HCT116 (cell line): Measurements from ENCODE around the gene KIF1A. TPM values are rescaled to one million over a fixed set of nuclear protein-coding genes. Genes with fewer than 3 reads are reported as not detected.

Experiments used
- ATAC-seq: fragments of 200-7000 bp; cut with Tn5 transposase; 2 replicates; pipeline ENCODE4 v1.9.1; 2020; ENCODE audit warnings: mild to moderate bottlenecking, moderate library complexity
- BruUV-seq: library from RNA; stranded (reverse); fragments of 400-500 nt; replicated peaks from 2 replicates; lab custom pipeline; 2021; lab: Mats Ljungman, UMichigan
- CTCF ChIA-PET: fragments of 300-600 bp; sonication (Branson Sonifier 250); formaldehyde crosslinking; loops from one replicate; lab custom pipeline; 2021; ENCODE audit warnings: antibody characterized with exemption; lab: Charles Lee
- POLR2A ChIA-PET: fragments of 300-600, 350-600 bp; sonication (Branson Sonifier 250); formaldehyde crosslinking; loops from one replicate; lab custom pipeline; 2021; ENCODE audit warnings: antibody characterized with exemption; lab: Charles Lee
- RAD21 ChIA-PET, 2 experiments: fragments of 300-600 bp; sonication (Branson Sonifier 250); formaldehyde crosslinking; loops; one replicate each; lab custom pipeline; 2023; ENCODE audit warnings: low total read pairs in 2 of 2; ENCODE audit not compliant: uncharacterized antibody in 2 of 2, unreplicated experiment in 2 of 2, low non-redundant PET in 1 of 2; lab: Charles Lee
- DNase-seq: peaks from one replicate; pipeline ENCODE4 v3.0.0-alpha.2; 2010; ENCODE audit warnings: low read depth, low spot score
- H2AFZ ChIP-seq: fragments of 200-600 bp; shearing (Covaris generic), sonication (generic); 2 replicates; pipeline ENCODE4 v1.6.1; 2017; ENCODE audit warnings: low read depth, mixed run types, mixed read lengths, antibody characterized with exemption, low read length; ENCODE audit not compliant: poor library complexity, severe bottlenecking
- H3K27ac ChIP-seq: 2 replicates; pipeline ENCODE4 v1.5.1; 2012; ENCODE audit warnings: low read depth, low read length
- H3K27me3 ChIP-seq: fragments of 200-600 bp; sonication (generic); 2 replicates; pipeline ENCODE4 v1.6.1; 2016; ENCODE audit warnings: mixed run types, low read length, mixed read lengths; ENCODE audit not compliant: insufficient read depth
- H3K36me3 ChIP-seq, 2 experiments: fragments of 200-500 bp in 1 of 2; fragments of 200-600 bp in 1 of 2; sonication (Bioruptor generic) in 1 of 2; sonication (generic) in 1 of 2; 2 replicates each; pipeline versions ENCODE4 v1.5.1 to v1.6.1; 2014 to 2016; ENCODE audit warnings: low read length in 2 of 2, inconsistent platforms in 1 of 2, mixed read lengths in 1 of 2, mixed run types in 1 of 2; ENCODE audit not compliant: insufficient read depth in 2 of 2, control insufficient read depth in 1 of 2
- H3K4me1 ChIP-seq, 2 experiments: fragments of 200-600 bp in 1 of 2; sonication (generic) in 1 of 2; 2 replicates each; pipeline versions ENCODE4 v1.5.1 to v1.6.1; 2012 to 2017; ENCODE audit warnings: low read length in 2 of 2, inconsistent platforms in 1 of 2, mild to moderate bottlenecking in 1 of 2, mixed read lengths in 1 of 2, mixed run types in 1 of 2, moderate library complexity in 1 of 2; ENCODE audit not compliant: insufficient read depth in 2 of 2, control insufficient read depth in 1 of 2
- H3K4me2 ChIP-seq: fragments of 200-600 bp; sonication (generic); 2 replicates; pipeline ENCODE4 v1.6.1; 2017; ENCODE audit warnings: mixed run types, low read length, mixed read lengths
- H3K4me3 ChIP-seq, 2 experiments: fragments of 200-600 bp in 1 of 2; sonication (generic) in 1 of 2; replicated peaks in 1 of 2; 2 replicates each; pipeline ENCODE4 v1.5.1; 2011 to 2016; ENCODE audit warnings: low read length in 2 of 2, control low read depth in 1 of 2, low read depth in 1 of 2, mild to moderate bottlenecking in 1 of 2, mixed read lengths in 1 of 2, mixed run types in 1 of 2
- H3K79me2 ChIP-seq: fragments of 200-600 bp; sonication (generic); 2 replicates; pipeline ENCODE4 v1.6.1; 2017; ENCODE audit warnings: mild to moderate bottlenecking, mixed run types, low read length, moderate library complexity, mixed read lengths; ENCODE audit not compliant: insufficient read depth
- H3K9ac ChIP-seq: fragments of 200-600 bp; sonication (generic); 2 replicates; pipeline ENCODE4 v1.6.1; 2016; ENCODE audit warnings: low read length, mixed read lengths
- H3K9me2 ChIP-seq: fragments of 200-600 bp; sonication (generic), shearing (Covaris generic); 2 replicates; pipeline ENCODE4 v1.6.1; 2017; ENCODE audit warnings: mixed run types, mild to moderate bottlenecking, moderate library complexity; ENCODE audit not compliant: insufficient read depth
- H3K9me3 ChIP-seq, 2 experiments: fragments of 200-500 bp in 1 of 2; fragments of 200-600 bp in 1 of 2; sonication (Bioruptor generic) in 1 of 2; sonication (generic) in 1 of 2; 2 replicates each; pipeline ENCODE4 v1.6.1; 2014 to 2017; ENCODE audit warnings: low read length in 2 of 2, mixed read lengths in 2 of 2, inconsistent platforms in 1 of 2, low read depth in 1 of 2, mild to moderate bottlenecking in 1 of 2, mixed run types in 1 of 2, moderate library complexity in 1 of 2; ENCODE audit not compliant: control insufficient read depth in 1 of 2, insufficient read depth in 1 of 2
- H4K20me1 ChIP-seq: fragments of 200-600 bp; sonication (generic), shearing (Covaris generic); 2 replicates; pipeline ENCODE4 v1.6.1; 2017; ENCODE audit warnings: mixed run types, mild to moderate bottlenecking, moderate library complexity; ENCODE audit not compliant: insufficient read depth
- CTCF ChIP-seq, 3 experiments: fragments of 200-600 bp in 1 of 3; sonication (generic) in 1 of 3; IDR thresholded peaks in 2 of 3; conservative IDR thresholded peaks in 1 of 3; 2 replicates each; pipeline ENCODE4 v1.5.1; 2012 to 2017; ENCODE audit warnings: low read depth in 2 of 3, low read length in 2 of 3, antibody characterized with exemption in 1 of 3, borderline replicate concordance in 1 of 3, control low read depth in 1 of 3, mild to moderate bottlenecking in 1 of 3, mixed read lengths in 1 of 3, mixed run types in 1 of 3, moderate library complexity in 1 of 3; ENCODE audit not compliant: insufficient read depth in 1 of 3
- EZH2 ChIP-seq: fragments of 200-600 bp; sonication (generic); IDR thresholded peaks from 2 replicates; pipeline ENCODE4 v1.6.1; 2017; ENCODE audit warnings: antibody characterized with exemption, mixed run types
- EZH2phosphoT487 ChIP-seq: fragments of 200-600 bp; IDR thresholded peaks from 2 replicates; pipeline ENCODE4 v1.6.1; 2018; ENCODE audit warnings: antibody characterized with exemption, borderline replicate concordance
- POLR2AphosphoS5 ChIP-seq: IDR thresholded peaks from 2 replicates; pipeline ENCODE4 v1.6.1; 2011; ENCODE audit warnings: mild to moderate bottlenecking, low read depth, low read length, moderate library complexity
- RAD21 ChIP-seq: IDR thresholded peaks from 2 replicates; pipeline ENCODE4 v1.6.1; 2012; ENCODE audit warnings: low read depth, mild to moderate bottlenecking
- REST ChIP-seq: IDR thresholded peaks from 2 replicates; pipeline ENCODE4 v1.6.1; 2012; ENCODE audit warnings: low read depth
- SRF ChIP-seq: IDR thresholded peaks from 2 replicates; pipeline ENCODE4 v1.6.1; 2012; ENCODE audit warnings: low read depth
- ZFX ChIP-seq: fragments of 450-650 bp; IDR thresholded peaks from 2 replicates; pipeline ENCODE4 v1.6.1; 2017
- intact Hi-C: fragments of 100-400 bp; cut with micrococcal nuclease; formaldehyde crosslinking; loops from 2 replicates; pipeline ENCODE4 v1.10.0; 2022
- total RNA-seq: library from RNA; stranded (reverse); gene quantifications from one replicate; pipeline ENCODE4 v1.2.1, GENCODE V29; 2021; ENCODE audit not compliant: unreplicated experiment
- TF ChIP-seq, protein P1 (sequence below): IDR thresholded peaks from 2 replicates; pipeline ENCODE4 v1.6.1; 2012
- TF ChIP-seq, protein P2 (sequence below): IDR thresholded peaks from 2 replicates; pipeline ENCODE4 v1.6.1; 2012

Gene KIF1A
- total RNA-seq, 1 experiment from 2014 or later = 0.27 TPM

DNA sequence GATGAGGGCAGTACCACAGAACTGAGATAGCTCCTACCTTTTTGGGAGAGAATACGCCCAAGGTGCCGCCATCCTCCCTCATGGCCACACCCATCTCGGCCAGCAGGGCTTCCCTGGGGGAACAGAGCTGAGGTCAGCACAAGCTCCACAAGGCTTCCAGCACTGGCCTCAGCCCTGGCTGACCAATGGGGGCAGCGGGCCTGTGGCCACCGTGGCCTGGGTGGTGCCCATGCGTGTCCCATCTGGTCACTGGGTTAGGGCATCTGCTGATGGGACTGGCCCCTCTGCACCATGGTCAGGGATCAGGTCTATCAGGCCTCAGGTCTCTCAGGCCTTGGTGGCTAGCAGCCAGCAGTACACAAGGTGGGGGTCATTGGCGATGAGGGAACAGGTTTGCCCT, 50.9 kb downstream of the KIF1A start:
- Histone ChIP-seq H3K9me2 (no peaks in the 10 kb centered on the region), H3K4me2 (no peak overlapping the region), H3K4me3 (no peak overlapping the region), H2AFZ (no peak overlapping the region), H3K79me2 (no peaks in the 10 kb centered on the region), H3K9ac (no peak overlapping the region), H4K20me1 (no peaks in the 10 kb centered on the region), H3K27ac (no peak overlapping the region), H3K27me3 (no peaks in the 10 kb centered on the region), H3K9me3 (no peaks in the 10 kb centered on the region), H3K4me1 (no peaks in the 10 kb centered on the region), H3K36me3 (no peaks in the 10 kb centered on the region)
- ChIA-PET POLR2A (no interaction called here), RAD21 (no interaction called here), CTCF (interaction anchor here (1.3 kb wide), 1 partner anchor 71 kb away, joined by 3 read pairs; no protein-coding TSS in a partner anchor)
- intact Hi-C loops = no loop called here
- no peak for ATAC-seq
- no peak for DNase-seq
- TF ChIP-seq ZFX (no peak), POLR2AphosphoS5 (no peak), EZH2 (no peak), RAD21 (no peak), CTCF (IDR thresholded peaks at IDR 0.05 in 2 of 3, conservative IDR thresholded peaks at IDR 0.05 in 1 of 3; ENCODE audit: borderline replicate concordance in 1 of 3, insufficient read depth in 1 of 3, low read depth in 2 of 3, low read length in 2 of 3) (no peak)
- TF ChIP-seq, protein P1, sequence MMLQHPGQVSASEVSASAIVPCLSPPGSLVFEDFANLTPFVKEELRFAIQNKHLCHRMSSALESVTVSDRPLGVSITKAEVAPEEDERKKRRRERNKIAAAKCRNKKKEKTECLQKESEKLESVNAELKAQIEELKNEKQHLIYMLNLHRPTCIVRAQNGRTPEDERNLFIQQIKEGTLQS = no peak
- no TSS peak for BruUV-seq

DNA sequence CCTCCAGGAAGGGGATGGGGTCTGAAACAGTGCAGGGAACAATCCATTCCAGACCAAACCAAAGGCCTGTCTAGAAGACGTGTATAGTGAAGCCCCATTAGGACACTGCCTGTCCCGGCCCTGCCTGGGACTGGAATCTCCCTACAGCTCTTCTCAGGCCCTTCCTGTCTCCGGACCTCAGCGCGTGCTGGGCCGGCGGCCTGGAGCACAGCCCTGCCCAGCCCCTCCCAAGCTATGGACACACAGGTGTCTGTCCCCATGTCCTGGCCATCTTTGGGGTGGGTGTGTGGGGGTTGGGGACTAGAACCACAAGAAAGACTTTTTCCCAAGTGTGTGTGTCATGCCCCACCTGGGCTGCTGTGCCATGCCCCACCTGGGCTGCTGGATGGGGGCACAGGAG, 51.8 kb downstream of the KIF1A start:
- CTCF ChIA-PET = interaction anchor here (1.3 kb wide), 1 partner anchor 72 kb away, joined by 3 read pairs; no protein-coding TSS in a partner anchor
- Histone ChIP-seq H3K9me3 (no peaks in the 10 kb centered on the region), H3K79me2 (no peaks in the 10 kb centered on the region), H4K20me1 (no peaks in the 10 kb centered on the region), H2AFZ (no peak overlapping the region), H3K4me1 (no peaks in the 10 kb centered on the region), H3K36me3 (no peaks in the 10 kb centered on the region), H3K27me3 (no peaks in the 10 kb centered on the region), H3K27ac (no peak overlapping the region), H3K9me2 (no peaks in the 10 kb centered on the region), H3K9ac (no peak overlapping the region), H3K4me2 (no peak overlapping the region), H3K4me3 (no peak overlapping the region)
- POLR2A ChIA-PET = no interaction called here
- DNase-seq (no peak), ATAC-seq (no peak)
- BruUV-seq = no TSS peak
- intact Hi-C loops = no loop called here
- RAD21 ChIA-PET = no interaction called here
- TF ChIP-seq EZH2phosphoT487 (no peak), RAD21 (no peak), CTCF (IDR thresholded peaks at IDR 0.05 in 2 of 3, conservative IDR thresholded peaks at IDR 0.05 in 1 of 3; ENCODE audit: borderline replicate concordance in 1 of 3, insufficient read depth in 1 of 3, low read depth in 2 of 3, low read length in 2 of 3) (no peak), SRF (no peak), REST (no peak), ZFX (no peak)
- TF ChIP-seq, protein P2, sequence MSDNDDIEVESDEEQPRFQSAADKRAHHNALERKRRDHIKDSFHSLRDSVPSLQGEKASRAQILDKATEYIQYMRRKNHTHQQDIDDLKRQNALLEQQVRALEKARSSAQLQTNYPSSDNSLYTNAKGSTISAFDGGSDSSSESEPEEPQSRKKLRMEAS = no peak
- TF ChIP-seq, protein P1 = no peak
